Measurements from ENCODE around the gene SLC38A5. TPM values are rescaled to one million over a fixed set of nuclear protein-coding genes. Genes with fewer than 3 reads are reported as not detected.

The SLC38A5 gene
- polyA plus RNA-seq, 1 of the 3 experiments (the other 2 are of a cell fraction): 0.33 TPM

- H3K27ac ChIP-seq (ENCODE audit: low read depth in 2 of 2, low read length in 1 of 2): no peak overlapping the region
- H3F3A ChIP-seq (replicated peaks; ENCODE audit: insufficient read depth): no peaks in the 10 kb centered on the region
- no peaks in the 10 kb centered on the region for H3K79me2 ChIP-seq (ENCODE audit: insufficient read depth)
- no peak overlapping the region for H3K9ac ChIP-seq
- H3K4me1 ChIP-seq (ENCODE audit: control insufficient read depth in 1 of 2, insufficient read depth in 2 of 2, low read depth in 1 of 2, low read length in 1 of 2): no peaks in the 10 kb centered on the region
- no peaks in the 10 kb centered on the region for H3K9me3 ChIP-seq
- WGBS (ENCODE audit: low lambda C conversion rate): 60% methylated on average over 1 of the region's 6 CpGs
- H3K9me2 ChIP-seq: no peaks in the 10 kb centered on the region
- CTCF ChIA-PET: interaction anchor here (0.9 kb wide), 1 partner anchor 16 kb away, joined by 3 read pairs; no protein-coding TSS in a partner anchor
- DNase-seq: no peak
- H3K36me3 ChIP-seq (replicated peaks in 1 of 2; ENCODE audit: control insufficient read depth in 1 of 2, insufficient read depth in 2 of 2, low read length in 1 of 2): no peaks in the 10 kb centered on the region
- H3K4me2 ChIP-seq: no peak overlapping the region
- POLR2A ChIA-PET: no interaction called here
- TF ChIP-seq CHD2 (IDR thresholded peaks at IDR 0.05; ENCODE audit: low read length, partially characterized antibody) (no peak), YY1 (IDR thresholded peaks at IDR 0.05; ENCODE audit: low read depth) (no peak), USF1 (IDR thresholded peaks at IDR 0.05; ENCODE audit: borderline replicate concordance, low read depth) (no peak), MEF2A (IDR thresholded peaks at IDR 0.05; ENCODE audit: borderline replicate concordance, low read depth) (no peak), FOXM1 (IDR thresholded peaks at IDR 0.05; ENCODE audit: low read depth) (no peak), NFIC (IDR thresholded peaks at IDR 0.05; ENCODE audit: borderline replicate concordance) (no peak), SMC3 (IDR thresholded peaks at IDR 0.05; ENCODE audit: low read depth, low read length) (no peak), GATA2 (CRISPR knock-in tag; IDR thresholded peaks at IDR 0.05) (no peak), NRF1 (IDR thresholded peaks at IDR 0.05; ENCODE audit: low read depth, low read length) (no peak), MAX (IDR thresholded peaks at IDR 0.05; ENCODE audit: low read depth) (no peak), GABPA (IDR thresholded peaks at IDR 0.05; ENCODE audit: low read depth) (no peak), ELF1 (IDR thresholded peaks at IDR 0.05) (no peak), MXI1 (IDR thresholded peaks at IDR 0.05; ENCODE audit: low read depth, low read length) (no peak), POLR2AphosphoS5 (IDR thresholded peaks at IDR 0.05; ENCODE audit: low read depth, low read length) (no peak), FOSL2 (IDR thresholded peaks at IDR 0.05; ENCODE audit: borderline replicate concordance, low read depth) (no peak)
- no peaks in the 10 kb centered on the region; the same call in 1 of the 2 replicates for H3K27me3 ChIP-seq (ENCODE audit: insufficient read depth)
- no peak overlapping the region for H3K4me3 ChIP-seq (ENCODE audit: low read depth in 2 of 2, low read length in 1 of 2)
- no peak overlapping the region for H2AFZ ChIP-seq (ENCODE audit: low read depth)
- no peaks in the 10 kb centered on the region for H4K20me1 ChIP-seq (ENCODE audit: insufficient read depth)
Measured at GRCh38 chrX:48458711-48459110, 11.3 kb downstream of the SLC38A5 start.

- H3K4me3 ChIP-seq (ENCODE audit: low read depth in 2 of 2, low read length in 1 of 2): no peak overlapping the region
- no peak overlapping the region for H3K4me2 ChIP-seq
- no peak overlapping the region for H3K27ac ChIP-seq (ENCODE audit: low read depth in 2 of 2, low read length in 1 of 2)
- POLR2A ChIA-PET: no interaction called here
- no peaks in the 10 kb centered on the region for H3K9me3 ChIP-seq
- H4K20me1 ChIP-seq (ENCODE audit: insufficient read depth): no peaks in the 10 kb centered on the region
- TF ChIP-seq GABPA (IDR thresholded peaks at IDR 0.05; ENCODE audit: low read depth) (no peak), IRF3 (IDR thresholded peaks at IDR 0.05; ENCODE audit: low read depth, low read length) (no peak), CHD2 (IDR thresholded peaks at IDR 0.05; ENCODE audit: low read length, partially characterized antibody) (no peak)
- no peak for DNase-seq
- H3K9me2 ChIP-seq: no peaks in the 10 kb centered on the region
- H3K4me1 ChIP-seq (ENCODE audit: control insufficient read depth in 1 of 2, insufficient read depth in 2 of 2, low read depth in 1 of 2, low read length in 1 of 2): no peaks in the 10 kb centered on the region
- no peaks in the 10 kb centered on the region for H3F3A ChIP-seq (replicated peaks; ENCODE audit: insufficient read depth)
- 9% methylated on average over 6 of the region's 6 CpGs for WGBS (ENCODE audit: low lambda C conversion rate)
- no peak overlapping the region for H2AFZ ChIP-seq (ENCODE audit: low read depth)
- no peak overlapping the region for H3K9ac ChIP-seq
- H3K79me2 ChIP-seq (ENCODE audit: insufficient read depth): no peaks in the 10 kb centered on the region
- peaks cover 5% of the 10 kb centered on the region; the same call in 1 of the 2 replicates for H3K27me3 ChIP-seq (ENCODE audit: insufficient read depth)
- H3K36me3 ChIP-seq (replicated peaks in 1 of 2; ENCODE audit: control insufficient read depth in 1 of 2, insufficient read depth in 2 of 2, low read length in 1 of 2): no peaks in the 10 kb centered on the region
- CTCF ChIA-PET: no interaction called here
Measured at GRCh38 chrX:48456628-48457331, 13.3 kb downstream of the SLC38A5 start.

Measured in SK-N-SH (cell line).